HG03520 (cell line): ENCODE results near the gene SMG5.
"Not testable (repeated sequence)": the region's sequence is repeated elsewhere in the genome, so short reads cannot be mapped to it uniquely, and the experiment has no call there.

ENCODE experiments used
- ATAC-seq: cut with Tn5 transposase; IDR thresholded peaks from one replicate; pipeline ENCODE4 v1.9.1; 2021; ENCODE audit warnings: mild to moderate bottlenecking, moderate library complexity; ENCODE audit not compliant: unreplicated experiment

SMG5 gene

DNA sequence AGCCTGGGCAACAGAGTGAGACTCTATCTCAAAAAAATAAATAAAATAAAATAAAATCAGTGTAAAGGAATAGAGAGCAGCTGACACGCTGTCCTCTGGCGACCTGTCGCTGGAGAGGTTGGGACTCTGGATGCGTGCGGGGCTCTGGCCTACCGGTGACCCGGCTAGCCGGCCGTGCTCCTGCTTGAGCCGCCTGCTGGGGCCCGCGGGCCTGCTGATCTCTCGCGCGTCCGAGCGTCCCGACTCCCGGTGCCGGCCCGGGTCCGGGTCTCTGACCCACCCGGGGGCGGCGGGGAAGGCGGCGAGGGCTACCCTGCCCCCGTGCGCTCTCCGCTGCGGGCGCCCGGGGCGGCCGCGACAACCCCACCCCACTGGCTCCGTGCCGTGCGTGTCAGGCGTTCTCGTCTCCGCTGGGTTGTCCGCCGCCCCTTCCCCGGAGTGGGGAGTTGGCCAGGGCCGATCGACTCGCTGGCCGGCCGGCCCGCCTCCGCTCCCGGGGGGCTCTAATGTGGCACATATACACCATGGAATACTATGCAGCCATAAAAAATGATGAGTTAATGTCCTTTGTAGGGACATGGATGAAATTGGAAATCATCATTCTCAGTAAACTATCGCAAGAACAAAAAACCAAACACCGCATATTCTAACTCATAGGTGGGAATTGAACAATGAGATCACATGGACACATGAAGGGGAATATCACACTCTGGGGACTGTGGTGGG is 66.1 kb downstream of the SMG5 start:
- not testable (repeated sequence) for ATAC-seq

DNA sequence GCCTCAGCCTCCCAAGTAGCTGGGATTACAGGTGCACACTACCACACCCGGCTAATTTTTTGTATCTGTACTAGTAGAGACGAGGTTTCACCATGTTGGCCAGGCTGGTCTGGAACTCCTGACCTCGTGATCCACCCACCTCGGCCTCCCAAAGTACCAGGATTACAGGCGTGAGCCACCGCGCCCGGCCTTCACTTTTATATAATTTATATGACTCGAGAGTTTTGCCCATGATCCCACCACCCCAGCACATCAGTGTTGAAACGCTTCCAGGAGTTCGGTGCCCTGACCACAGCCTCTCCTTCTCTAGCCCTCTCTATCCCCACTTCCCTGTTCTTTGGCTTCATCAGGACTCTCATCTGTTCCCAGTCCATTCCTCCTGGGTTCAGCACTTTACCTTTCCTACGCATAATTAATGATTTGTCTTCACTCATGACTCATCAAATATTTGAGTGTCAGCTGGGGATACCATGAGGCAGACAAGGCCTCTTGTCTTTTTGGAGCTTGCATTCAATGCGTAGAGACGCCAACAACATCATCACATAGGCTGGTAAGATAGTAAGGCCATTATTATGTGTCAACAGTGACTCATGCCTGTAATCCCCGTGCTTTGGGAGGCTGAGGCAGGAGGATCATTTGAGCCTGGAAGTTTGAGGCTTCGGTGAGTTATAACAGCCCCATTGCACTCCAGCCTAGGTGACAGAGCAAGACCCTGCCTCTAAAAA is 68.4 kb downstream of the SMG5 start:
- no peak for ATAC-seq

DNA sequence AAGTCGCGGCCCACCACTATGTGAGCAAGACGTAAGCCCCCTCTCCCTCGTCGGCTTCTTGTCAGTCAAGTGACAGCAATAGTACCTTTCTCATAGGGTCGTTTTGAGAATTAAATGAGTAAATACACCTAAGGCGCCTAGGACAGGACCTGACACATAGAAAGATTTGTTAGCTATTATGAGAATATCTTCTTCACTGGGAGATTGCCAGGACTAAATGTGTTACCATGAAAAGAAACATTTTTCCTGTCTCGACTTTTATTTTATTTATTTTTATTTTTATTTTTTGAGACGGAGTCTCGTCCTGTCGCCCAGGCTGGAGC is 69.0 kb downstream of the SMG5 start:
- ATAC-seq = no peak

DNA sequence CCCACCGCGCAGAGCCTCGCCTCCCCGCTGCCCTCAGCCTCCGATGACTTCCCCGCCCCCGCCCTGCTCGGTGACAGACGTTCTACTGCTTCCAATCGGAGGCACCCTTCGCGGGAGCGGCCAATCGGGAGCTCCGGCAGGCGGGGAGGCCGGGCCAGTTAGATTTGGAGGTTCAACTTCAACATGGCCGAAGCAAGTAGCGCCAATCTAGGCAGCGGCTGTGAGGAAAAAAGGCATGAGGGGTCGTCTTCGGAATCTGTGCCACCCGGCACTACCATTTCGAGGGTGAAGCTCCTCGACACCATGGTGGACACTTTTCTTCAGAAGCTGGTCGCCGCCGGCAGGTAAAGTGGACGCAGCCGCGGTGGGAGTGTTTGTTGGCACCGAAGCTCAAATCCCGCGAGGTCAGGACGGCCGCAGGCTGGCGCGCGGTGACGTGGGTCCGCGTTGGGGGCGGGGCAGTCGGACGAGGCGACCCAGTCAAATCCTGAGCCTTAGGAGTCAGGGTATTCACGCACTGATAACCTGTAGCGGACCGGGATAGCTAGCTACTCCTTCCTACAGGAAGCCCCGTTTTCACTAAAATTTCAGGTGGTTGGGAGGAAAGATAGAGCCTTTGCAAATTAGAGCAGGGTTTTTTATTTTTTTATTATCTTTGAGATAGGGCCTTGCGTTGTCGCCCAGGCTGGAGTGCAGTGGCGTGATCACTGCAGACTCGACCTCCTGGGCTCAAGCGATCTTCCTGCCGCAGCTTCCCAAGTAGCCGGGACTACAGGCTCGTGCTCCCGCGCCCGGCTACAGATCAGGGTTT is 69.6 kb downstream of the SMG5 start, which contains the start of gene PMF1:
TSS of gene PMF1 (plus strand) at position 175 of the 811 bp plus-strand sequence. CDS start at position 184, 9 bp downstream.
- ATAC-seq = peak; percentile 83

DNA sequence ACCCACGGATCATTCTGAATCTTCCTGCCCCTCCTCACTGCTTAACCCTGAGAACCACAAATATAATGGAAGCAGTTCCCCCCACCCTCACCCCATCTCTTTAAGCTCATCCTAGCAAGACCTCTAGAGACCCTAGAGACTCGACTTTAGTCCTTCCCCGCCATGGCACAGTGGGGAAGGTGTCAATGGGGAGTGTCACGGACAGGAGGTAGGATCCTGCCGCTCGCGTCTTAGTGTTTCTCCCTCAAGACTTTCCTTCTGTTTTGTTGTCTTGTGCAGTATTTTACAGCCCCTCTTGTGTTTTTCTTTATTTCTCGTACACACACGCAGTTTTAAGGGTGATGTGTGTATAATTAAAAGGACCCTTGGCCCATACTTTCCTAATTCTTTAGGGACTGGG is 70.5 kb downstream of the SMG5 start:
- no peak for ATAC-seq

DNA sequence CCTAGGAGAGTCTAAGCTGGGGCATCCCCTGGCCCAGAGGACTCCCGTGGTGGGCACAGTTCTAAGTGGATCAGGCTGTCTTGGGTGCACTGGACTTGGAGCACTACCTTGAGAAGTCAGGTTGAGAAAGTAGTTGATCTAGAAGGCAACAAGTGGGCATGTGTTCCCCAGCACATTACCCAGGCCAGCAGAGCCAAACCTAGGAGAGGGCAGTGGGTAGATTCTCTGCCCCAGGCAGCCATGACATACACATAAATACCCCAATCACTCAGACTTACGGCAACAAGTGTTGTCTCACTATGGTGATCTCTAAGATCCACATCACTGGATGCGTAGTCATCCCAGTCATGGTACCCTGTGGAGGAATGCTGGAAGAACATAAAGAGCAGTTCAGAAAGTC is 71.4 kb downstream of the SMG5 start:
- ATAC-seq = no peak

DNA sequence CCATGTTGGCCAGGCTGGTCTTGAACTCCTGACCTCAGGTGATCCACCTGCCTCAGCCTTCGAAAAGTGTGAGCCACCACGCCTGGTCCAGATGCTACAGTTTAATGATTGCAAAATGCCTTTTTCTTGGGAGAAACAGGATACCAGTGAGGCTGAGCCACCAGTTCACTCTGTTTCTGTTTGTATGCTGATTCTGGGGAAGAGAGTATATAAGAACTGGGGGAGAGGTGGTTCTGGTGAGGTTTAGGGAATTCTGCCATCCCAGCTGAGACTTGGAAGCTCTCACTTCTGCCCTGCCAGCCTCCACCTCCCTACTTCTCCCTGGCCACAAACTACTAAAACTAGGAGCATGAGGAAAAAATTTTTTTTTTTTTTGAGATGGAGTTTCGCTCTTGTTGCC is 77.9 kb downstream of the SMG5 start:
- no peak for ATAC-seq

DNA sequence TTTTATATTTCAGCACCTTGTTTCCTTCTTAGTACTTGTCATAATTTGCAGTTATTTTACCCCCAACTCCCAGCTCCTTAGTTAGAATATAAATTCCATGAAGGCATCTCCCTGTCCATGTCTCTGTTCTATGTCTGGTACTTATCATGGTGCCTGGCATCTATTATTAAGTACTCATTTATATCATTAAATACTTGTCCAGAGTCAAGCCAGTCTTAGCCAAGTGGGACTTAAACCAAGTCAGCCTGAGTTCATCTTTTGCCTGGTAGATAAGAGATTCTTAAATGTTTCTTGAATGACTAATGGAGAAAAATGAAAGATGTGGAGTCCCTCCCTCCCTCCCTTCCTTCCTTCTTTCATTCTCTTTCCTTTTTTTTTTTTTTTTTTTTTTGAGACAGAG is 79.3 kb downstream of the SMG5 start:
- no peak for ATAC-seq

DNA sequence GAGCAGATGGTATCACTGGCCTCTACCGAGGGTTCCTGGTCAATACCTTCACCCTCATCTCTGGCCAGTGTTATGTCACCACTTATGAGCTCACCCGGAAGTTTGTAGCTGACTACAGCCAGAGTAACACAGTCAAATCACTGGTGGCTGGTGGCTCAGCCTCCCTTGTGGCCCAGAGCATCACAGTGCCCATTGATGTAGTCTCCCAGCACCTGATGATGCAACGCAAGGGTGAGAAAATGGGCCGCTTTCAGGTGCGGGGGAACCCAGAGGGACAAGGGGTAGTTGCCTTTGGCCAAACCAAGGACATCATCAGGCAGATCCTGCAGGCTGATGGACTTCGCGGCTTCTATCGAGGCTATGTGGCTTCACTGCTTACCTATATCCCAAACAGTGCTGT is 82.6 kb downstream of the SMG5 start:
- ATAC-seq = no peak
